Spinal cord (tissue), 10 donors: ENCODE results near the gene MYO5B. TPM values are rescaled to one million over a fixed set of nuclear protein-coding genes. Genes with fewer than 3 reads are reported as not detected.

ENCODE experiments used
- DNase-seq, 6 donors: peaks; one replicate each; pipeline versions ENCODE4 v3.0.0 to v3.0.0-alpha.2; 2013 to 2015; ENCODE audit warnings: low spot score in 6 of 6, low read depth in 4 of 6
- H3K27ac ChIP-seq: one replicate; pipeline ENCODE4 v1.5.1; 2013; ENCODE audit warnings: low read depth, low read length, control low read depth
- H3K27me3 ChIP-seq: one replicate; pipeline ENCODE4 v1.6.1; 2013; ENCODE audit warnings: low read length; ENCODE audit not compliant: control insufficient read depth, insufficient read depth
- H3K36me3 ChIP-seq: one replicate; pipeline ENCODE4 v1.6.1; 2013; ENCODE audit warnings: low read length; ENCODE audit not compliant: control insufficient read depth, insufficient read depth
- H3K4me1 ChIP-seq: one replicate; pipeline ENCODE4 v1.6.1; 2013; ENCODE audit warnings: low read length; ENCODE audit not compliant: control insufficient read depth, insufficient read depth
- H3K4me3 ChIP-seq: one replicate; pipeline ENCODE4 v1.5.1; 2013; ENCODE audit warnings: low read depth, low read length, control low read depth
- H3K9me3 ChIP-seq: one replicate; pipeline ENCODE4 v1.6.1; 2013; ENCODE audit warnings: low read length; ENCODE audit not compliant: control insufficient read depth, insufficient read depth
- WGBS: methylation state at CpG from one replicate; pipeline ENCODE4 v1.1.5; 2013; ENCODE audit warnings: missing lambda C conversion rate; ENCODE audit not compliant: insufficient coverage; 5-methylcytosine and 5-hydroxymethylcytosine counted together
- polyA plus RNA-seq, 2 donors: library from polyadenylated mRNA; unstranded; fragments of 120-200 nt; gene quantifications; one replicate each; pipeline ENCODE4 v1.2.1, GENCODE V29; 2013; ENCODE audit not compliant: insufficient read length in 2 of 2
- total RNA-seq, 2 donors: library from RNA; depleted of rRNA in 1 of 2; stranded (reverse); fragments of 120-200 nt in 1 of 2; fragments of >200 nt in 1 of 2; gene quantifications; one replicate each; pipeline versions ENCODE4 v1.2.3 to v1.2.4, GENCODE V29; 2013 to 2014
- donor health status: healthy.

Gene MYO5B
- total and polyA plus RNA-seq, 4 donors = 2.6 to 8.0 (median 4.5) TPM

DNA sequence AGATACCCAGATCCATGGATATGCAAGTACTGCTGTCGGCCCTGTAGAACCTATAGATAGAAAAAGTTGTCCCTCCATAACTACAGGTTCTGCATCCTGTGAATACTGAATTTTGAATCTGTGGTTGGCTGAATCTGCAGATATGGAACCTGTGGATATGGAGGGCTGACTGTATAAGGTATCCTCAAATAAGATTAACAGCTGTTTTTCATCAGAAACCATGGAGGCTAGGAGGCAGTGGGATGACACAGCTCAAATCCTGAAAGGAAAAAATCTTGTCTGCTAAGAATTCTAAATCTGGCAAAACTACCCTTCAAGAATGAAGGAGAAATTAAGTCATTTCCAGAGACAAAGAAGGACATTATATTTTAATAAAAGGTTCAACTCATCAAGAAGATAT, 367.0 kb downstream of the MYO5B start:
- H3K27ac ChIP-seq = no peak overlapping the region
- no peak for DNase-seq
- H3K27me3 ChIP-seq = no peaks in the 10 kb centered on the region
- H3K9me3 ChIP-seq = peaks cover 8% of the 10 kb centered on the region
- no peaks in the 10 kb centered on the region for H3K4me1 ChIP-seq
- WGBS = no CpG with 5 or more reads among the region's 1 CpG
- no peaks in the 10 kb centered on the region for H3K36me3 ChIP-seq
- no peak overlapping the region for H3K4me3 ChIP-seq

DNA sequence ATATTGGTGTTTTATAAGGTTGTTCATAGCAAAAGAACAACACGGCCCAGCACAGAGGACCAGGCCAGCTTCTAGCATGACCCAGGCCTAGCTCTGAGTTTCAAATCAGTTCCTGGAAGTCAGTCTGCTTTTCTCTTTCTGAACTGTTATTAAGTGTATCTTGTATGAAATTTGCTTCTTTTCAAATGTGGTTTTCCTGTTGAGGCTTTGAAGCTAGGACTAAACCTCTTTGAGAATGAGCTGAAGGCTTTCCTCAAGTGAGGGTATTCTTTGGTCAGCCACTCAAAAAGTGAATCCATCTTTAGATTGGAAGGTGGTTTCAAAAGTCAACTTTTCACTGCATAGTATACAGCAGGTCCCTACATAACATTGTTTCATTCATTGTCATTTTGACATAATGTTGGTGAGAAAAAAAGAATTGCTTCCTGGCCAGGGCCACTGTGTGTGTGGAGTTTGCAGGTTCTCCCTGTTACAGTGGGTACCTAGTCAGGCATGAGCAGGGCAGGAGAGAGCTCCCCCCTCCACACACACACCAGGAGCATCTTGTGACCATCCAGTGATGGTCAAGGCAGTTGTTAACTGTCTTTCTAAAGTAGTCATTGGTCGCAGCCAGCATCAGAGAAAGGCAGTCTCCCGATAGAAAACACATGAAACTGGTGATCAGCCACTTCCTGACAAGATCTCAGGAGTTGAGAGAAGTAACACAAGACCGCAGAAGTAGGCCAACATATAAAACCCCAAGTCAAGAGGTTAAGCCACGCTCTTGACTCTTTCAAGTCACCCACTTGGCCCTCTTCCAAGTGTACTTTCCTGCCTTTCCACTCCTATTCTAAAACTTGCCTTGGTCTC, 374.9 kb downstream of the MYO5B start:
- 94% methylated on average over 5 of the region's 5 CpGs for WGBS
- Histone ChIP-seq H3K36me3 (no peaks in the 10 kb centered on the region), H3K27me3 (no peaks in the 10 kb centered on the region), H3K27ac (no peak overlapping the region), H3K4me3 (no peak overlapping the region), H3K9me3 (no peaks in the 10 kb centered on the region), H3K4me1 (no peaks in the 10 kb centered on the region)
- no peak for DNase-seq

GRCh38 chr18:49819071-49819662, 375.8 kb downstream of the MYO5B start:
- H3K4me1 ChIP-seq = no peaks in the 10 kb centered on the region
- no peaks in the 10 kb centered on the region for H3K9me3 ChIP-seq
- no peak overlapping the region for H3K4me3 ChIP-seq
- no peaks in the 10 kb centered on the region for H3K36me3 ChIP-seq
- no peaks in the 10 kb centered on the region for H3K27me3 ChIP-seq
- WGBS = 91% methylated on average over 4 of the region's 5 CpGs
- DNase-seq = no peak
- no peak overlapping the region for H3K27ac ChIP-seq

DNA sequence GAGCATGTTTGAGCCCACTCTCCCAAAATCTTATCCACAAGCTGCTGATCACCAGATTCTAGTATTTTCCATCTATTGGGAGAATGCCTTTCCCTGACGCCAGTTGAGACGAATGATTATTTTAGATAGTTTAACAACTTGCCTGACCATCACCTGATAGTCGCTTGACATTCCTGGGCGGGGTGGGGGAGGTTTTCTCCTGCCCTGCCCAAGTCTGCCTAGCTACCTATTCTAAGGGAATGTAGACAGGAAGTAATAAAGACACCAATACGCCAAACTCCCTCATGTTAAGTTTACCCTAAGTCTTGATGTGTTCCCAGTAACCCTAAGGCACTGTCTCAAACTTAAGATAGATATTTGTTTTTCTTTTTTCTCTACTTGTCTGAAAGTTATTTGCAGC, 377.0 kb downstream of the MYO5B start:
- no peak for DNase-seq
- no peak overlapping the region for H3K4me3 ChIP-seq
- no peaks in the 10 kb centered on the region for H3K9me3 ChIP-seq
- peaks cover 6% of the 10 kb centered on the region for H3K4me1 ChIP-seq
- no CpG with 5 or more reads among the region's 5 CpGs for WGBS
- H3K36me3 ChIP-seq = no peaks in the 10 kb centered on the region
- H3K27ac ChIP-seq = no peak overlapping the region
- no peaks in the 10 kb centered on the region for H3K27me3 ChIP-seq

DNA sequence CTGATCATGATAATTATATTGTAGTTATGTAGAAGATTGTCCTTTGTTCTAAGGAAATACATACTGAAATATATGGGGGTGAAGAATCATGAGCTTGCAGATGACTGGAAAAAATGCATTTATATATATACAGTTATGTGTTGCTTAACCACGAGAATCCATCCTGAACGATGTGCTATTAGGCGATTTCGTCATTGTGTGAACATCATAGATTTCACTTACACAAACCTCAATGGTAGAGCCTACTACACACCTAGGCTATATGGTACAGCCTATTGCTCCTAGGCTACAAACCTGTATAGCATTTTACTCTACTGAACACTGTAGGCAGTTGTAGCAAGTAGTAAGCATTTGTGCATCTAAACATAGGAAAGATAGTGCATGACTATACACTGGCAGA, 379.0 kb downstream of the MYO5B start:
- H3K9me3 ChIP-seq = no peaks in the 10 kb centered on the region
- no peak overlapping the region for H3K4me3 ChIP-seq
- no CpG with 5 or more reads among the region's 4 CpGs for WGBS
- H3K27me3 ChIP-seq = no peaks in the 10 kb centered on the region
- H3K27ac ChIP-seq = no peak overlapping the region
- peaks cover 7% of the 10 kb centered on the region for H3K4me1 ChIP-seq
- no peaks in the 10 kb centered on the region for H3K36me3 ChIP-seq
- no peak for DNase-seq

- Histone ChIP-seq H3K9me3 (no peaks in the 10 kb centered on the region), H3K4me3 (peak overlapping the region; percentile 81), H3K27me3 (no peaks in the 10 kb centered on the region), H3K36me3 (no peaks in the 10 kb centered on the region), H3K27ac (peak overlapping the region; percentile 96), H3K4me1 (peaks cover 7% of the 10 kb centered on the region)
- peak in 4 of 6 donors; percentile 20 to 83 (median 52) for DNase-seq
- under 1% methylated on average over 24 of the region's 24 CpGs for WGBS
These were observed 380.8 kb downstream of the MYO5B start for GRCh38 chr18:49814147-49814499.

DNA sequence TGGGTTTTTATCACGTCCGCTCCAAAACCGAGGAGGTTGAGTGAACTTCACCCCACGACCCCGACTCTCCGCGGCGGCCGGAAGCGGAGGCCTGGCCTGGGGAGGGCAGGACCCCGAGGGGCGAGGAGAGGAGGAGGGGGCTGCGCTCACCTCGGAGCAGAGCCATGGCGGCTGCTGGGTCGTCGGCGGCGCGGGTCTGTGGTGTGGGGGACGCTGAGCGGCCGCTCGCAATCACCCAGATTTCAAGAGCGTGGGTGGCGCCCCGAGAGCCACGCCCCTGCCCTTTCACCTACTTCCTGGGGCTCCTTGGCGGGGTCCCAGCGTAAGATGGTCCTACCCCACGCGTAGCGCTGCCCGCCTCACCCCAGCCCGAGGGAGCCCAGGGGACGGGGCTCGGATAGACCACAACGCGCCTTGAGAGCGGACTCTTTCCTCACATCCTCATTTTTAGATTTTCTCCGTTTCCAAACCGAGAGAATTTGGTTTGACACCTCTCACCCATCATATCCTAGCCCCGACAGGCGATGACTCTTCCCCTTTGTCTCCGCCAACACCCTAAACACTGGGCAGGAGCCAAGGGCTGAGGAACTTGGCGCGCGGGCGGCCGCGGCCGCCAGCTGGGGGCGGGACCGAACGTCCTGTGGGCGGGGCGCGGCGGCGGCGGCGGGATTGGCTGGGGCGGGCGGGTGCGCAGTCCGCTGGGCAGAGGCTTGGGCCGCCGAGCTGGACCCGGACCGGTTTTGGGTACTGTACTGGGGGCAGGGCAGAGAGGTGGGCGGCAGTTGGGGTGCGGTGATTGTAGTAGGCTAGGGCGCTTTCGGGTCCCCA, 381.4 kb downstream of the MYO5B start, which contains the start of gene ACAA2:
Gene ACAA2 (minus strand): TSS at position 215 of the 828 bp plus-strand sequence. CDS start 49 bp downstream, at position 166.
- peak; percentile 57 to 95 (median 82) for DNase-seq
- 0% methylated on average over 66 of the region's 74 CpGs for WGBS
- Histone ChIP-seq H3K9me3 (no peaks in the 10 kb centered on the region), H3K27me3 (no peaks in the 10 kb centered on the region), H3K27ac (peak within 1 kb of the TSS; percentile 96), H3K4me3 (peak within 1 kb of the TSS; percentile 81), H3K36me3 (no peaks in the 10 kb centered on the region), H3K4me1 (peaks cover 7% of the 10 kb centered on the region)

DNA sequence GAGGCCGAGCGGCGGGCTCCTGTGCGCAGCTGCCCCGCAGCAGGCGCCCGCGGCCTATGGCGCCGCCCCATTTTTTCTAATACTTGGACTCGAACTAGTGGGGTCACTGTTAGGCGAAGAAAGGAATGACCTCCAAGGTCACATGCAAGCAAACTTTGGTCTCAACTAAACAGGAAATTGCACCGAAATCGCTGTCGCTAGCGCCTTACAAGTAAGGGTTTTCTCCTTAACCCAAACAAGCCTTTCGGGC, 382.0 kb downstream of the MYO5B start:
- DNase-seq = peak in 1 of 6 donors; percentile 45

DNA sequence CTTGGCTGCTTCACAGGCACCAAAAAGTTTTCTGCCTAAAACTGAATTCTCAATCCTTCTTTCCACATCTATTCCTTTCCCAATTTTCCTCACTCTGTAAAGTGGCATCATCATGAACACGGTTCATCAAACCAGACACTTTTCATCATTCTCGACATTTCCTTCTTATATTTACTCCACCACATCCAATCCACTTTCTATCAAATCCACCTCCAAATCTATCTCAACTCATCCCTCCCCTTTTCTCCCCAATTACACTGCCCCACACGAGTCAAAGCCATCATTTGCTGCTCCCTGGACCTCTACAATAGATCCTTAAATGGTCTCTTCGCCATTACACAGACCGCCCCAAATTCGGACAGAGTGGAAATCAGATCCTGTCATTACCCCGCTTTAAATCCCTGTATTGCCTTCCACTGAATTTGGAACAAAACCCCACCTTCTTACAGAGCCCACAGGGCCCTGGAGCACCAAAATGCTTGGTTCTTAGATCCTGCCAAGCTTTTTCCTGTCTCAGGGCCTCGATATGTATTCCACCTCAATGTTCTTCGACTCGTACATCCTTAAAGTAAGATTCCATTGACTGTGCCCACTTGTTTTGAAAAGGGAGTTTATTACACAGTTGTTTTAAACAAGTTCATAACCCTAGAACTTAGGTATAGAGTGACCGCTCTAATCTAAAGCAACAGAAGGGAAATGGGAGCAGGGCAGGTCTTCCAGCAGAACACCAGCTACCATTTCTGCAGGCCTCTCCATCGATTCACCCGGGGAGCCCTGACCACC, 382.5 kb downstream of the MYO5B start:
- Histone ChIP-seq H3K4me3 (peak overlapping the region; percentile 81), H3K9me3 (peaks cover 2% of the 10 kb centered on the region), H3K27ac (peak overlapping the region; percentile 96), H3K27me3 (no peaks in the 10 kb centered on the region), H3K4me1 (peaks cover 7% of the 10 kb centered on the region), H3K36me3 (no peaks in the 10 kb centered on the region)
- peak in 1 of 6 donors; percentile 52 for DNase-seq
- 33% methylated on average over 8 of the region's 13 CpGs for WGBS

More for the DNA sequence above, 382.0 kb downstream of the MYO5B start:
- Histone ChIP-seq H3K36me3 (no peaks in the 10 kb centered on the region), H3K4me3 (peak overlapping the region; percentile 81), H3K27ac (peak overlapping the region; percentile 96), H3K27me3 (no peaks in the 10 kb centered on the region), H3K9me3 (peaks cover 2% of the 10 kb centered on the region), H3K4me1 (peaks cover 7% of the 10 kb centered on the region)
- 2% methylated on average over 16 of the region's 17 CpGs for WGBS
